Medulla oblongata (tissue), 1 donor: ENCODE measurements around the gene DDX27.
"Not testable (repeated sequence)": the region's sequence is repeated elsewhere in the genome, so short reads cannot be mapped to it uniquely, and the experiment has no call there.

Experiments
- DNase-seq: peaks from one replicate; pipeline ENCODE4 v3.0.0-alpha.2; 2015; ENCODE audit errors: extremely low spot score

Gene DDX27, protein sequence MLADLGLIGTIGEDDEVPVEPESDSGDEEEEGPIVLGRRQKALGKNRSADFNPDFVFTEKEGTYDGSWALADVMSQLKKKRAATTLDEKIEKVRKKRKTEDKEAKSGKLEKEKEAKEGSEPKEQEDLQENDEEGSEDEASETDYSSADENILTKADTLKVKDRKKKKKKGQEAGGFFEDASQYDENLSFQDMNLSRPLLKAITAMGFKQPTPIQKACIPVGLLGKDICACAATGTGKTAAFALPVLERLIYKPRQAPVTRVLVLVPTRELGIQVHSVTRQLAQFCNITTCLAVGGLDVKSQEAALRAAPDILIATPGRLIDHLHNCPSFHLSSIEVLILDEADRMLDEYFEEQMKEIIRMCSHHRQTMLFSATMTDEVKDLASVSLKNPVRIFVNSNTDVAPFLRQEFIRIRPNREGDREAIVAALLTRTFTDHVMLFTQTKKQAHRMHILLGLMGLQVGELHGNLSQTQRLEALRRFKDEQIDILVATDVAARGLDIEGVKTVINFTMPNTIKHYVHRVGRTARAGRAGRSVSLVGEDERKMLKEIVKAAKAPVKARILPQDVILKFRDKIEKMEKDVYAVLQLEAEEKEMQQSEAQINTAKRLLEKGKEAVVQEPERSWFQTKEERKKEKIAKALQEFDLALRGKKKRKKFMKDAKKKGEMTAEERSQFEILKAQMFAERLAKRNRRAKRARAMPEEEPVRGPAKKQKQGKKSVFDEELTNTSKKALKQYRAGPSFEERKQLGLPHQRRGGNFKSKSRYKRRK

GRCh38 chr20:49219091-49219923 lies at the start of gene DDX27:
Gene DDX27 (plus strand): TSS chr20:49219416. CDS start chr20:49219449, 33 bp downstream.
- DNase-seq, result peak; percentile 100

- no peak for DNase-seq
These were observed 49.7 kb upstream of the DDX27 start for GRCh38 chr20:49169547-49169946.

DNA sequence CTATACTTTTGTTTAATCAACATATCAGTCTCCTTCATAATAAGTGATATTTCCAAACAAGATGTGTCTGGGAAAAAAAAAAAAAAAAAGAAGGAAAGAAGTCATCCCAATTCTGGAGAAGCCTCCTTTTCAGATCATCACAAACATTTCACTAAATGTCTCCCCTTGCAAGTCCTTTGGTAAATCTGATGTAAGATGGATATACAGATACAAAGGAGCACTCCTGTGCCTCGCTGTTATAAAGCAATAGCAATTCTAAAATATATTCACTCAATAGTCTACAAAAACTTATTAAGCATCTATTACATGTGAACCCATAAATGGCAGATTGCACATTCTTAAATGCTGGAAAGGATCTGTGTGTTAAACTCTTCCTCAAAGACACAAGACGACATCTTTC lies 48.5 kb upstream of the DDX27 start:
- no peak for DNase-seq

DNA sequence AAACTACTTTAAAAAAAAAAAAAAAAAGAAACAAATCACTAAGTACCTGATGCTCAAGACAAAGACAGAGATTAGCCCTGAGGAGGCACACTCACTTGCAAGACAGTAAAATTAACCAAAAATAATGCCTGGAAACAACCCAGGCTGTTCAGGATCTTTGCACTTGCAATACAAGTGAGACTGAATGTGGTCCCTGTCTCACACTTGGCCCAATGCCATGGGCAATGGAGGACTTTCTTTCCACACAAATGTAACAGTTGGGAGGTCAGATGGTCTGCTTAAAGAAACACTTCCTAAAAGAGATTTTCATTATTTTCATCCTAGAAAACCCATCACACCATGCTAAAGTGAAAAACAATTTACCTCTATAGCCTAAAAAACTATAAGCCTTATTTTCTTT lies 47.3 kb upstream of the DDX27 start:
- peak; percentile 76 for DNase-seq

DNA sequence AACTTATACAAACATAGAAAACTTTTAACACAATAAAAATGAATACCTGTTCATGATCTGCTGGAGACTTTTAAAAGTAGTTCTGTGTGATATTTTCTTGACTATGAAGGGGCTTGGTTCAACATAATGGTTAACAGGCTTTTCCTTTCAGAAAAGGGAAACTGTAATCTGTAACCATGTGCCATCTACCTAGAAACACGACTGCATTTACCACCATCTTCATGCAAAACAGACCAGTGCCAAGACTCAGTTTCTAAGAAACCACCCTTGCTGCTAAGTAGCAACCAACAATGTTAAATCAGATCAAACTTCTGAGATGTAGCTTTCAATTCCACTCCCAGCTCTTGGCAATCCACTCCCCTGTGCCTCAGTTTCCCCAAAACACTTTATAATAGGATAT lies 46.8 kb upstream of the DDX27 start:
- DNase-seq, result no peak

- no peak for DNase-seq
These were observed 45.0 kb upstream of the DDX27 start for GRCh38 chr20:49174183-49174582.

- DNase-seq, result peak; percentile 30
These were observed 39.6 kb upstream of the DDX27 start for GRCh38 chr20:49179368-49180277.

- DNase-seq, result no peak
These were observed 37.8 kb upstream of the DDX27 start for GRCh38 chr20:49181265-49181877.

DNA sequence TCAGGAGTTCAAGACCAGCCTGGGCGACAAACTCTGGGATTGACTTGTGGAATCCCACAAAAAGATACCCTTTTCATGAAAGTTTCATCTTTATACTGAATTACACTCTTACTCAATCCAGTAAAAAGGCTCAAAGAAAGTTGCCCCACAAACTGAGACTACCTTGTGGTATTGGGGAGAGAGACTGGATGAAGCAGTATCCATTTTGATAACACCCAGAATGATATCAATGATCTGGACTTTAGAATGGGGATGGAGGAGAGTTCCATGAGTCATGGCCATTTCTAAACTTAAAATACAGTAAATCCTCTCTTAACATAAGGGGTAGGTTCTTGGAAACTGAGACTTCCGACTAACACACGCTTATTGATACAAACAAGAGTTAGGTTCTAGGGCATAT lies 35.8 kb upstream of the DDX27 start:
- no peak for DNase-seq

- DNase-seq, result not testable (repeated sequence)
These were observed 35.1 kb upstream of the DDX27 start for GRCh38 chr20:49184084-49184501.

- no peak for DNase-seq
These were observed 34.5 kb upstream of the DDX27 start for GRCh38 chr20:49184691-49185070.

DNA sequence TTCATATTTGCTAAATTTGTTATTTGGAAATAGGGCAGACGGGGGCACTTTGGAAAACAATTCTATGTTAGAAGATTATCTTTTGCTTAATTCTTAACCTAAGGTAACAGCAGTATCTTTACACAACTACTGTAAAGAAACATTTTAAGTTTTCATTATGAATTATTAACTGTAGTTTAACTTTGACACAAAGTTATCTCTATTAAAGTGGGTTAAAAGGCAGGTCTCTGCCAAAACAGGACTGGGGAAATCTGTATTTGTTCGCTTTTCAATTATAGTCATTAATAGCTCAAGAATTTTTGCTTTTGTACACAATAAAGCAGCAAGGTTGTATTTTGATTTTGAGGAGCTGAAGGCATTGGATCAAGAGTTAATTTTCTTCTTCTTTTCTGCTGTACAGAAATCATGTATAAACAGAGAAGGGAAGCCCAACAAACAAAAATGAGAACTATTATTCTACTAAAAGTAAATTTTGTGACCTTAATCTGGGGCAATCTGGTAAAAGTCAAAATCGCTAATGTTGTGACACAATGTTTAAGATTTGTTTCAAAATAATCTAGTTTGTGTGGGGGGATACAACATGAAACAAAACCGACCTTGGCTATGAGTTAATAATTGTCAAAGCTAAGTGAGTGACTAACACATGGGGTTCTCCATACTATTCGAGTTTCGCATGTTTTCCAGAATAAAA lies 34.0 kb upstream of the DDX27 start:
- DNase-seq, result no peak

DNA sequence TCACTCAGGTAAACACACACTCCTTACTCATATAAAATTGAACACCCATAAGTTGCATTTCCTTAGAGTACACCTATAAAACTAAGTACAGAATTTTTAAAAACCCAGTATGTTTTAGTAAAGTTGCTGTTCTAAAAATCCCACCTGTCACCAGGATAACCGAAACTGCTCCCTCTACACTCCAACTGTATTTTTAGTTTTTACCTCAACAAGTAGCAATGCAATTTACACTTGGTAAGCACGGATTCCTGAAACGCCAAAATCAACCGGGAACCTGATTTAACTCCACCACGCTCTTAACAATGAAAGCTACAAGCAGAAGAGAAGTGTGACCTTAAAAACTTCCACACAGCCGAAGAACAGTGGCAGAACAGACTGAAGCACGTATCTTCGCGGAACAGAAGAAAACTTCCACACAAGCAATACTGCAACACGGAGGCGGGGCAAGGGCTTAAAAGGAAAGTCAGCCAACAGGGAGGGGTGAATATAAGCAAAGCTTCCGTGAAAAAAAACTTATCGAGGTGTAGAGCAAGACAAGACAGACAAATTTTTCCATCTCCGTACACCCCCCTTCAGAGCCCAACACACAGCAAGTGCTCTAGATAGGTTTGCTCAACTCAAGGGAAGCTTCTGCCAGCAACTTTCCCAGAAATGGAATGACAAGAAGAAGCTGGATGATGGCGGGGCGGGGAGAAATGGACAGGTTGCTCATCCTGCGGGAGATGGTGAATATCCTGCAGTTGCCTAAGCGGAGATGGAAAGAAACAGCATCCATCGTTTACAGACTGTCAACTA lies 32.5 kb upstream of the DDX27 start:
- DNase-seq, result peak; percentile 77

DNA sequence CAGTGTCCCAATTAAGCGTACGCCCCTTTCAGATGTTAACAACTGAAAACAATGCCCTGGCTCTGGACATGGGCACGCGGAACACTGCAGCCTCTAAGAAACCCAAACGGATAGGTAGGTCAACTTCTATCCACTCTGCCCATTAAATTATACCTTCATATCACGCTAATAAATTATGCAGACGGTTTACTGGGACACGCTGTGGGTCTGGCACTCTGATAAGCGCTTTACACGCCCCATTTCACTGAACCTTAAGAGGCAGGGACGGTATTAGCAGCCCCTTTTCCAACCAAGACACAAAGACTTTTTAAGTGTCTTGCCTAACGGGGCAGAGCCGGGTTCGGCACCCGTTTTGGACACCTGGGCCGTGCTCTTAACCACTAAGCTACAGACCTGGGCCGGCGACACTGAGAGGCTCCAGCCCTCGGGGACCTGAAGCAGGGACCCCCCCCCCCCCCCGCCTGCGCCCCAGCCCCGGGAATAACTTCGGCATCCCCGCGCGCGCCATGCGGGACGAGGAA lies 31.8 kb upstream of the DDX27 start:
- no peak for DNase-seq

DNA sequence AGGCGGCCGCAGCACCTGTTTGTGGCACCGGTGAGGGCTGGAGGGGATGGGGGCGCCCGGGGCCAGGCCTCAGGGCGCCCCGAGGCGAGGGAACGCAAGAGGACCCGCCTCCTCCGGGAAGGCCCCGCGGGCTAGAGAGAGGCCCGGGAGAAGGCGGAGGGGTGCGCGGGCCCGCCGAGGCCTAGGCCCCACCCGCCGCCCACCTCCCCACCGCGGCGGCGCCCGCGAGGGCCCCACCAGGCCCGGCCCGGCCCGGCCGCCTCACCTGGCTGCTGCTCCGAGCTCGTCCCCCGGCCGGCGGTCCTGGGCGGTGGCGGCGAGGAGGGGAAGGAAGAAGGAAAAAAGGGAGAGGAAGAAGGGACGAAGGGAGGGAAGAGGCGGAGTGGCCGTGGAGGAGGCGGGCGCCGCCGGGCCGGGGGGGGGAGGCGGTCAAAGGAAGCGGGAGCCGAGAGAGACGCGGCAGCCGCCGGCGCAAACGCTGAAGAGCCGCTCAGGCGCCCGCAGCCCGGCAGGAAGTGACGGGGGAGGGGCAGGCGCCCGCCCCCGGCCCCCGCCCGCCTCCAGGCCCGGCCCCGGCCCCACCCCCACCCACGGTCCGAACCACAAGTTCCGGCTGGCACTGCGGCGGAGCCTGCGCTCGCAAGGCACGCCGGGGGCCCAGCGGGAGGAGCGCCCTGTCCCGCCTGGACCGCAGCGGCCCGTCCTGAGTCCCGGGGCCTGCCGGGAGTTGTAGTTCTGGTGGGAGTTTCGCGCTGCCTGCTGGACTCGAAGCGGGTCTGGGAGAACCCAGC lies 31.2 kb upstream of the DDX27 start, which contains the start of gene STAU1:
TSS of gene STAU1 (minus strand) at position 484 of the 791 bp plus-strand sequence. CDS start 22,133 bp downstream, outside the sequence.
- peak; percentile 97 for DNase-seq

GRCh38 chr20:49192944-49193518 lies 26.2 kb upstream of the DDX27 start:
- not testable (repeated sequence) for DNase-seq

DNA sequence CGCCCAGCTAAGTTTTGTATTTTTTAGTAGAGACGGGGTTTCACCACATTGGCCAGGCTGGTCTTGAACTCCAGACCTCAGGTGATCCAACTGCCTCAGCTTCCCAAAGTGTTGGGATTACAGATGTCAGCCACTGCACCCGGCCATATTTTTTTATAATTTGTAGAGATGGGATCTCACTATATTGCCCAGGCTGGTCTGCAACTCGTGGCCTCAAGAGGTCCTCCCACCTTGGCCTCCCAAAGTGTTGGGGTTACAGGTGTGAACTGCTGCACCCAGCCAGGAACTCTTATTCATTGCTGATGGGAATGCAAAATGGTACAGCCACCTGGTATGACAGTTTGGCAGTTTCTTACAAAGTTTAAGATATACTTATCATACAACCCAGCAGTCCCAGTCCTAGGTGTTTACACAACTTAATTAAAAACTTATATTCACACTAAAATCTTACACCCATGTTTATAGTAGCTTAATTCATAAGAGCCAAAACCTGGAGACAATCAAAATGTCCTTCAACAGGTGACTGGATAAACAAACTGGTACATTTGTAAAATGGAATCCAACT lies 19.4 kb upstream of the DDX27 start:
- DNase-seq, result no peak
